GM23248 (cell line): ENCODE measurements around the gene MRPS18B. TPM values are rescaled to one million over a fixed set of nuclear protein-coding genes. Genes with fewer than 3 reads are reported as not detected.

Source experiments
- DNase-seq: peaks from one replicate; pipeline ENCODE4 v3.0.0-alpha.2; 2015
- H2AFZ ChIP-seq: fragments of 200-600 bp; sonication (generic); 2 replicates; pipeline ENCODE4 v1.6.1; 2016; ENCODE audit warnings: antibody characterized with exemption
- H3F3A ChIP-seq: fragments of 200-600 bp; sonication (generic); 2 replicates; pipeline ENCODE4 v1.6.1; 2016; ENCODE audit warnings: mild to moderate bottlenecking, antibody characterized with exemption, mixed run types; ENCODE audit not compliant: insufficient read depth
- H3K27ac ChIP-seq: fragments of 200-600 bp; sonication (generic); 2 replicates; pipeline ENCODE4 v1.5.1; 2016; ENCODE audit warnings: mild to moderate bottlenecking
- H3K27me3 ChIP-seq: fragments of 200-600 bp; sonication (generic); replicated peaks from 2 replicates; pipeline ENCODE4 v1.6.1; 2016; ENCODE audit warnings: mild to moderate bottlenecking; ENCODE audit not compliant: insufficient read depth
- H3K36me3 ChIP-seq: fragments of 200-600 bp; sonication (generic); 2 replicates; pipeline ENCODE4 v1.6.1; 2016; ENCODE audit warnings: low read depth, mild to moderate bottlenecking
- H3K4me1 ChIP-seq: fragments of 200-600 bp; sonication (generic); 2 replicates; pipeline ENCODE4 v1.6.1; 2016; ENCODE audit warnings: mild to moderate bottlenecking; ENCODE audit not compliant: insufficient read depth
- H3K4me2 ChIP-seq: fragments of 200-600 bp; sonication (generic); one replicate; pipeline ENCODE4 v1.6.1; 2016; ENCODE audit warnings: mild to moderate bottlenecking; ENCODE audit not compliant: unreplicated experiment
- H3K4me3 ChIP-seq: fragments of 200-600 bp; sonication (generic); 2 replicates; pipeline ENCODE4 v1.5.1; 2016; ENCODE audit warnings: mild to moderate bottlenecking
- H3K79me2 ChIP-seq: fragments of 200-600 bp; sonication (generic); 2 replicates; pipeline ENCODE4 v1.6.1; 2016; ENCODE audit warnings: mild to moderate bottlenecking; ENCODE audit not compliant: insufficient read depth
- H3K9ac ChIP-seq: fragments of 200-600 bp; sonication (generic); 2 replicates; pipeline ENCODE4 v1.6.1; 2016; ENCODE audit warnings: mild to moderate bottlenecking
- H3K9me2 ChIP-seq: fragments of 200-600 bp; sonication (generic); 2 replicates; pipeline ENCODE4 v1.6.1; 2016; ENCODE audit warnings: mixed run types, mild to moderate bottlenecking, moderate library complexity; ENCODE audit not compliant: insufficient read depth
- H3K9me3 ChIP-seq: fragments of 200-600 bp; sonication (generic); one replicate; pipeline ENCODE4 v1.6.1; 2017; ENCODE audit warnings: low read depth
- H4K20me1 ChIP-seq: fragments of 200-600 bp; sonication (generic); 2 replicates; pipeline ENCODE4 v1.6.0; 2016; ENCODE audit not compliant: insufficient read depth
- EZH2 ChIP-seq: fragments of 200-600 bp; sonication (generic); IDR thresholded peaks from 2 replicates; pipeline ENCODE4 v1.6.1; 2018; ENCODE audit warnings: antibody characterized with exemption, mild to moderate bottlenecking; ENCODE audit not compliant: insufficient read depth, poor library complexity, severe bottlenecking
- EZH2phosphoT487 ChIP-seq: fragments of 200-600 bp; sonication (generic); IDR thresholded peaks from 2 replicates; pipeline ENCODE4 v1.6.1; 2018; ENCODE audit warnings: antibody characterized with exemption, moderate library complexity, mild to moderate bottlenecking, low read depth; ENCODE audit not compliant: insufficient read depth
- WGBS, 2 experiments: methylation state at CpG; one replicate each; pipeline ENCODE4 v1.1.6; 2015 to 2017; ENCODE audit warnings: low lambda C conversion rate in 2 of 2, low coverage in 1 of 2; ENCODE audit errors: missing lambda C conversion rate in 2 of 2; 5-methylcytosine and 5-hydroxymethylcytosine counted together
- in situ Hi-C: fragments of 300-500 bp; cut with MboI; formaldehyde crosslinking; loops from 2 replicates; pipeline ENCODE4 v1.15.0; 2020
- polyA plus RNA-seq: library from polyadenylated mRNA; unstranded; fragments of >200 nt; fragmentation: Nextera tagmentation; extraction: Ambion mirVana; gene quantifications from 2 replicates; pipeline ENCODE4 v1.2.1, GENCODE V29; 2016
- total RNA-seq: library from RNA; depleted of rRNA; stranded (reverse); fragments of >200 nt; shearing (Covaris generic); gene quantifications from 2 replicates; pipeline ENCODE4 v1.2.3, GENCODE V29; 2014

MRPS18B gene
- total and polyA plus RNA-seq, 2 experiments from 2014 or later, result 41.4 to 59.2 TPM

GRCh38 chr6:30578051-30578450 is 39.6 kb upstream of the MRPS18B start:
- no peaks in the 10 kb centered on the region for H3K9me3 ChIP-seq
- no peak overlapping the region for H3K4me3 ChIP-seq
- H3K36me3 ChIP-seq, result peaks cover 51% of the 10 kb centered on the region
- H3K9me2 ChIP-seq, result no peaks in the 10 kb centered on the region
- no peak overlapping the region for H3K4me2 ChIP-seq
- WGBS, 2 experiments, result 98 to 100% methylated on average over 8 of the region's 8 CpGs
- H3K9ac ChIP-seq, result no peak overlapping the region
- TF ChIP-seq EZH2 (no peak), EZH2phosphoT487 (no peak)
- H3F3A ChIP-seq, result no peaks in the 10 kb centered on the region
- in situ Hi-C loops, result no loop called here
- H3K4me1 ChIP-seq, result peaks cover 5% of the 10 kb centered on the region
- H2AFZ ChIP-seq, result no peak overlapping the region
- peaks cover 6% of the 10 kb centered on the region; the same call in 1 of the 2 replicates for H4K20me1 ChIP-seq
- no peak overlapping the region for H3K27ac ChIP-seq
- peaks cover 43% of the 10 kb centered on the region for H3K79me2 ChIP-seq
- H3K27me3 ChIP-seq, result no peaks in the 10 kb centered on the region
- DNase-seq, result no peak

- Histone ChIP-seq H3K4me1 (no peaks in the 10 kb centered on the region), H2AFZ (no peak overlapping the region), H3K36me3 (peaks cover 78% of the 10 kb centered on the region), H3K9ac (no peak overlapping the region), H3F3A (peaks cover 7% of the 10 kb centered on the region; the same call in 1 of the 2 replicates), H3K4me3 (no peak overlapping the region), H3K9me3 (no peaks in the 10 kb centered on the region), H4K20me1 (no peaks in the 10 kb centered on the region), H3K9me2 (no peaks in the 10 kb centered on the region), H3K4me2 (no peak overlapping the region), H3K79me2 (no peaks in the 10 kb centered on the region), H3K27me3 (no peaks in the 10 kb centered on the region), H3K27ac (no peak overlapping the region)
- in situ Hi-C loops, result no loop called here
- 95 to 100% methylated on average over 5 of the region's 5 CpGs for WGBS, 2 experiments
- no peak for DNase-seq
- TF ChIP-seq EZH2phosphoT487, result no peak
- no peak for TF ChIP-seq EZH2
Observed at GRCh38 chr6:30583921-30584320, 33.7 kb upstream of the MRPS18B start.

GRCh38 chr6:30589754-30590358 is 27.8 kb upstream of the MRPS18B start:
- peaks cover 26% of the 10 kb centered on the region; the same call in 1 of the 2 replicates for H3F3A ChIP-seq
- H3K79me2 ChIP-seq, result peaks cover 22% of the 10 kb centered on the region
- 90 to 91% methylated on average over 15 of the region's 15 CpGs for WGBS, 2 experiments
- in situ Hi-C loops, result no loop called here
- no peaks in the 10 kb centered on the region for H4K20me1 ChIP-seq
- H3K4me1 ChIP-seq, result peaks cover 7% of the 10 kb centered on the region; the same call in 1 of the 2 replicates
- TF ChIP-seq EZH2, result no peak
- no peak for TF ChIP-seq EZH2phosphoT487
- H3K9me2 ChIP-seq, result no peaks in the 10 kb centered on the region
- no peak overlapping the region for H3K4me2 ChIP-seq
- H2AFZ ChIP-seq, result no peak overlapping the region
- peak overlapping the region; percentile 64 for H3K27ac ChIP-seq
- H3K36me3 ChIP-seq, result peaks cover 61% of the 10 kb centered on the region; the same call in 1 of the 2 replicates
- H3K9me3 ChIP-seq, result no peaks in the 10 kb centered on the region
- no peak overlapping the region for H3K9ac ChIP-seq
- no peak overlapping the region for H3K4me3 ChIP-seq
- H3K27me3 ChIP-seq, result no peaks in the 10 kb centered on the region
- no peak for DNase-seq

- Histone ChIP-seq H3K36me3 (peaks cover 58% of the 10 kb centered on the region; the same call in 1 of the 2 replicates), H3K9me2 (no peaks in the 10 kb centered on the region), H3K4me3 (no peak overlapping the region), H3F3A (peaks cover 32% of the 10 kb centered on the region), H3K9ac (peak overlapping the region; percentile 38; the same call in 1 of the 2 replicates), H2AFZ (no peak overlapping the region), H3K4me1 (peaks cover 7% of the 10 kb centered on the region; the same call in 1 of the 2 replicates), H3K79me2 (peaks cover 22% of the 10 kb centered on the region), H3K27me3 (no peaks in the 10 kb centered on the region), H3K4me2 (no peak overlapping the region), H4K20me1 (no peaks in the 10 kb centered on the region), H3K9me3 (no peaks in the 10 kb centered on the region), H3K27ac (peak overlapping the region; percentile 64)
- no peak for TF ChIP-seq EZH2
- no peak for TF ChIP-seq EZH2phosphoT487
- in situ Hi-C loops, result no loop called here
- DNase-seq, result peak; percentile 33
- 72 to 75% methylated on average over 8 of the region's 8 CpGs for WGBS, 2 experiments
Observed at GRCh38 chr6:30590509-30590908, 27.1 kb upstream of the MRPS18B start.
